Upper lobe of right lung (tissue), 1 donor: ENCODE data around the gene ALKBH4. TPM values are rescaled to one million over a fixed set of nuclear protein-coding genes. Genes with fewer than 3 reads are reported as not detected.
"Not testable (repeated sequence)": the region's sequence is repeated elsewhere in the genome, so short reads cannot be mapped to it uniquely, and the experiment has no call there.

Experiments
- ATAC-seq: fragments of 200-7000 bp; cut with Tn5 transposase; one replicate; pipeline ENCODE4 v1.9.1; 2020; ENCODE audit warnings: mild to moderate bottlenecking, moderate library complexity
- DNase-seq: peaks from one replicate; pipeline ENCODE4 v3.0.0-alpha.2; 2020
- H3K27ac ChIP-seq: fragments of 200-600 bp; one replicate; pipeline ENCODE4 v1.8.0; 2022
- H3K27me3 ChIP-seq: fragments of 200-600 bp; one replicate; pipeline ENCODE4 v1.8.0; 2022; ENCODE audit warnings: mild to moderate bottlenecking
- H3K36me3 ChIP-seq: fragments of 200-600 bp; one replicate; pipeline ENCODE4 v1.8.0; 2022
- H3K4me1 ChIP-seq: fragments of 200-600 bp; one replicate; pipeline ENCODE4 v1.8.0; 2022
- H3K4me3 ChIP-seq: fragments of 200-600 bp; one replicate; pipeline ENCODE4 v1.8.0; 2022; ENCODE audit warnings: mild to moderate bottlenecking
- H3K9me3 ChIP-seq: fragments of 200-600 bp; one replicate; pipeline ENCODE4 v1.8.0; 2022
- intact Hi-C: fragments of 100-400 bp; cut with DNase I; formaldehyde crosslinking; loops from one replicate; pipeline ENCODE4 v1.11.0; 2022
- long read RNA-seq: library from polyadenylated mRNA; unstranded; transcript quantifications from one replicate; pipeline ENCODE4 v2.0.0, GENCODE V29; 2021
- total RNA-seq: library from RNA; stranded (reverse); fragmentation: NEBNext Ultra II Directional; extraction: Animal tissue kit (Norgen Biotek cat#: 25700); gene quantifications from one replicate; pipeline ENCODE4 v1.2.1, GENCODE V29; 2021
- TF ChIP-seq, protein P1 (sequence below): fragments of 200-600 bp; IDR thresholded peaks from one replicate; pipeline ENCODE4 v1.8.0; 2022; ENCODE audit warnings: antibody characterized with exemption
- donor health status: DM: no; HTN: yes; CAD: no; lungs with severe emphysema.

The ALKBH4 gene, protein sequence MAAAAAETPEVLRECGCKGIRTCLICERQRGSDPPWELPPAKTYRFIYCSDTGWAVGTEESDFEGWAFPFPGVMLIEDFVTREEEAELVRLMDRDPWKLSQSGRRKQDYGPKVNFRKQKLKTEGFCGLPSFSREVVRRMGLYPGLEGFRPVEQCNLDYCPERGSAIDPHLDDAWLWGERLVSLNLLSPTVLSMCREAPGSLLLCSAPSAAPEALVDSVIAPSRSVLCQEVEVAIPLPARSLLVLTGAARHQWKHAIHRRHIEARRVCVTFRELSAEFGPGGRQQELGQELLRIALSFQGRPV
- 7.4 TPM for total RNA-seq
- long read RNA-seq, transcript ALKBH4-201 (3 exons, 2,105 nt), result major isoform, 21 of 26 reads
- long read RNA-seq, partial matches to known transcripts, result 0 of 26 reads
- long read RNA-seq, other reads (novel, unspliced or antisense), result 3 of 26 reads

DNA sequence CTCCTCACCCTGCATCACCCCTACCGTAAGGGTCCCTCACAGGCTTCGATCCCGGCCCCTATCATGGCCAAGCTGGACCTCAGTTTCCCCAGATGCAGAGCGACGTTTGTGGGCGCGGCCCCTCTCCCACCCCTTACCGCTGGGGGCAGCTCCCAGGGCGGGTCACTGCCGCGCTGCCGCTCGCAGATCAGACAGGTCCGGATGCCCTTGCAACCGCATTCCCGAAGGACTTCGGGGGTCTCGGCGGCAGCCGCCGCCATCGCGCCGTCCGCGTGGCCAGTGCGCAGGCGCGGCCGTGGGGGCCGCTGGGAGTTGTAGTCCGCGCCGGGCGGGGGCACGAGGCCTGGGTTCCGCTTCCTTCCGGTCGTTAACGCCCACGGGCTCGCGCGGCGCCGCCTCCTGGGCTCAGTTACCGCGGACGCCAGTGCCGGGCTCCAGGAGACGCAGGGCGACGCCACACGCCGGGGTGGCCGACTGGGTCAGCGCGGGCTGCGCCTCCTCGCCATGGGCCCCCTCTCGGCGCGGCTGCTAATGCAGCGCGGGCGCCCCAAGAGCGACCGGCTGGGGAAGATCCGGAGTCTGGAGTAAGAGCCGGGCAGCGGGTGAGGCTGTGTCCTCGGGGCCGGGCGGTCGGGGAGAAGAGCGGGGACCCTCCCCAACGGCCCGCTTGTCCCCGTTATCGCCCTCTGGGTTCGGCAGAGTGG is at the start of gene ALKBH4, which contains the start of gene LRWD1:
Gene ALKBH4, minus strand, starts transcription at position 287 of the 704 bp plus-strand sequence. Its CDS starts 27 bp downstream, at position 260.
Gene LRWD1, plus strand, starts transcription at position 408 of the 704 bp plus-strand sequence. Its CDS starts 97 bp downstream, at position 505.
- no peaks in the 10 kb centered on the region for H3K27me3 ChIP-seq
- H3K9me3 ChIP-seq, result no peaks in the 10 kb centered on the region
- TF ChIP-seq, protein P1, sequence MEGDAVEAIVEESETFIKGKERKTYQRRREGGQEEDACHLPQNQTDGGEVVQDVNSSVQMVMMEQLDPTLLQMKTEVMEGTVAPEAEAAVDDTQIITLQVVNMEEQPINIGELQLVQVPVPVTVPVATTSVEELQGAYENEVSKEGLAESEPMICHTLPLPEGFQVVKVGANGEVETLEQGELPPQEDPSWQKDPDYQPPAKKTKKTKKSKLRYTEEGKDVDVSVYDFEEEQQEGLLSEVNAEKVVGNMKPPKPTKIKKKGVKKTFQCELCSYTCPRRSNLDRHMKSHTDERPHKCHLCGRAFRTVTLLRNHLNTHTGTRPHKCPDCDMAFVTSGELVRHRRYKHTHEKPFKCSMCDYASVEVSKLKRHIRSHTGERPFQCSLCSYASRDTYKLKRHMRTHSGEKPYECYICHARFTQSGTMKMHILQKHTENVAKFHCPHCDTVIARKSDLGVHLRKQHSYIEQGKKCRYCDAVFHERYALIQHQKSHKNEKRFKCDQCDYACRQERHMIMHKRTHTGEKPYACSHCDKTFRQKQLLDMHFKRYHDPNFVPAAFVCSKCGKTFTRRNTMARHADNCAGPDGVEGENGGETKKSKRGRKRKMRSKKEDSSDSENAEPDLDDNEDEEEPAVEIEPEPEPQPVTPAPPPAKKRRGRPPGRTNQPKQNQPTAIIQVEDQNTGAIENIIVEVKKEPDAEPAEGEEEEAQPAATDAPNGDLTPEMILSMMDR, result peak; percentile 18
- DNase-seq (peak; percentile 98), ATAC-seq (peak; percentile 98)
- H3K4me3 ChIP-seq, result peak within 1 kb of the TSS; percentile 100
- intact Hi-C loops, result loop anchor here (10.0 kb wide), 1 partner anchor 50 kb away; no protein-coding TSS in a partner anchor
- peaks cover 20% of the 10 kb centered on the region for H3K4me1 ChIP-seq
- H3K36me3 ChIP-seq, result no peaks in the 10 kb centered on the region
- peak within 1 kb of the TSS; percentile 87 for H3K27ac ChIP-seq

DNA sequence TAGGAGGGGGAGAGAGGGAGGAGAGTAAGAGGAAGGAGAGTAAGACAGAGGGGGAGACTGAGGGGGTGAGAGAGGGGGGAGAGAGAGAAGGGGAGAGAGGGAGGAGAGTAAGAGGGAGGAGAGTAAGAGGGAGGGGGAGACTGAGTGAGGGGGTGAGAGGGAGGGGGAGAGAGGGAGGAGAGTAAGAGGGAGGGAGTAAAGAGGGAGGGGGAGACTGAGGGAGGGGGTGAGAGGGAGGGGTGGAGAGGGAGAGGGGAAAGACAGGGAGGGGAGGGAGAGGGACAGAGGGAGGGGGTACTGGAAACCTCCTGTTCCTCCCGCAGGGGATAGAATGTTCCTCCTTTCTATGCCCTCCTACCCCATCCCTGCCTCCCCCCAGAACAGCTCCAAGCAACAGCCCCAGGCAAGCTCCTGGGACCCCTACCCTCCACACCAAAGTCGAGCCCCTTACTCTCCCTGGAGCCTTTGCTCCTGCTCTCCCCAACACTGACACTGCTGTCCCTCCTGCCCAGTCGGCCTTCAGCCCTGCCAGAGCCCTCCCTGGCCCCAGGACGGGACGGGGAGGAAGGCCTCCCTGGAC is 48.1 kb upstream of the ALKBH4 start:
- intact Hi-C loops, H3K36me3 ChIP-seq, H3K27me3 ChIP-seq, H3K9me3 ChIP-seq, H3K4me1 ChIP-seq: not testable (repeated sequence)
- ATAC-seq (peak; percentile 0), DNase-seq (peak; percentile 70)
- Histone ChIP-seq H3K27ac (peak overlapping the region; percentile 69), H3K4me3 (peak overlapping the region; percentile 27)

DNA sequence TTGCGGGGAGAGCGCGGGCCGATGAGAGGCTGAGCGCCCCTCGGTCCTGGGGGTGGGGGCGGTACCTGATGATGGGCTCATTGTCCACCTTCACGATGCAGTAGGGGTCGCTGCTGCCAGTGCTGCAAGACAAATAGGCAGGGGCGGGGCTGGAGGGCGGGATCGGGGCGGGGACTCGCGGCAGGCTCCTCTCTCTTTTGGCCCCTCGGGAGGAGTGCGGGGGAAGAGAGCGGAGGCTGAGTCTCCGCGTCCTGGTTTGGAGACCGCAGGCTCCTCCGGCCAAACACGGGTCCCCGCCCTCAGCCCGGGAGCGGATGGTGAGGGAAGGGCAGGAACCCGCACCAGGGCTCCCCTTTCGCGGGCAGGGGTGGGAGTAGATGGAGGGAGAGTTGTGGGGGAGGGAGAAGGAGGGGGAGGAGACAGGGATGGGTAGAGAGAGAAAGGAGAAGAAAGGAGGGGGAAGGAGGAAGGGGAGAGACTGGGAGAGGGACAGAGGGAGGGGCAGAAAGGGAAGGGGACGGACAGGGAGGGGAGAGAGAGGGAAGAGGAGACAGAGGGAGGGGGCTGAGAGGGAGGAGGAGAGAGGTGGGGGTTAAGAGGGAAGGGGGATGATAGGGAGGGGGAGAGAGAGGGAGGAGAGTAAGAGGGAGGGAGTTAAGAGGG is 47.3 kb upstream of the ALKBH4 start:
- H3K27ac ChIP-seq, H3K9me3 ChIP-seq, DNase-seq, intact Hi-C loops, H3K36me3 ChIP-seq, H3K27me3 ChIP-seq, H3K4me3 ChIP-seq, H3K4me1 ChIP-seq: not testable (repeated sequence)
- ATAC-seq, result peak; percentile 59

DNA sequence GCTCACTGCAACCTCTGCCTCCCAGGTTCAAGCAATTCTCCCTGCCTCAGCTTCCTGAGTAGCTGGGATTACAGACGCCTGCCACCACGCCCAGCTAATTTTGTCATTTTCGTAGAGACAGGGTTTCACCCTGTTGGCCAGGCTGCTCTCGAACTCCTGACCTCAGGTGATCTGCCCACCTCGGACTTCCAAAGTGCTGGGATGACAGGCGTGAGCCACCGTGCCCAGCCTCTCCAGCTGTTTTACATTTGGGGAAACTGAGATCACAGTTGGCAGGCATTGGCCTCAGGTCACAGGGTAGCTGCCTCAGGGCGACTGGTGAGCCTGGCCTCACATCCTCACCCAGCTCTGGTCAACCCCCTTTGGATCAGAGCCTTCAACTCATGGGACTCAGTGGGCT is 45.9 kb upstream of the ALKBH4 start:
- intact Hi-C loops, H3K4me3 ChIP-seq, H3K27ac ChIP-seq, H3K9me3 ChIP-seq, H3K36me3 ChIP-seq, ATAC-seq, H3K27me3 ChIP-seq, H3K4me1 ChIP-seq: not testable (repeated sequence)
- peak; percentile 58 for DNase-seq

DNA sequence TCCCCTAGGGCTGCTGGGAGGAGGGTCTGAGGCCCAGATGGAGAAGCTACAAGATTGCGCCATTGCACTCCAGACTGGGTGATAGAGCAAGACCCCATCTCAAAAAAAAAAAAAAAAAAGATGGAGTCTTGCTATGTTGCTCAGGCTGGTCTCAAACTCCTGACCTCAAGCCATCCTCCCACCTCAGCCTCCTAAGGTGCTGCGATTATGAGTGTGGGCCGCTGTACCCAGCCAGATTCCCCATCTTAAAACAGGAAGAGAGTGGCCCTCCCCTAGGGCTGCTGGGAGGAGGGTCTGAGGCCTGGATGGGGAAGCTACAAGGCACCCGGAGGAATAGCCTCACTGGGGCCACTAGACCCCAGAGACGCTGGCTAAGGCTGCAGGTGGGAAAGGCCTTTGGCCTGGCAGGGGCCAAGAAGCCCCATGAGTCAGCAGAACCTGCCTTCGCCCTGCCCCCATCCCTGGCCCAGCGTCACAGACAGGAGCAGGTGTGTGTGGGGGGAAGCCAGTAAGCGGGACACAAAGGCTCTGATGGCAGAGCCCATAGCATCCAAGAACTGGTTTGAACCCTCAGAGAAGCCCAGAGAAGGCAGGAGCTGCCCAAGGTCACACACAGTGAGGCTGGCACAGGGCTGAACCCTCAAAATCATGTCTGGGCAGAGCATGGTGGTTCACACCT is 42.9 kb upstream of the ALKBH4 start:
- H3K36me3 ChIP-seq, H3K4me3 ChIP-seq, ATAC-seq, H3K4me1 ChIP-seq, H3K27ac ChIP-seq, H3K9me3 ChIP-seq, intact Hi-C loops, H3K27me3 ChIP-seq: not testable (repeated sequence)
- peak; percentile 34 for DNase-seq

DNA sequence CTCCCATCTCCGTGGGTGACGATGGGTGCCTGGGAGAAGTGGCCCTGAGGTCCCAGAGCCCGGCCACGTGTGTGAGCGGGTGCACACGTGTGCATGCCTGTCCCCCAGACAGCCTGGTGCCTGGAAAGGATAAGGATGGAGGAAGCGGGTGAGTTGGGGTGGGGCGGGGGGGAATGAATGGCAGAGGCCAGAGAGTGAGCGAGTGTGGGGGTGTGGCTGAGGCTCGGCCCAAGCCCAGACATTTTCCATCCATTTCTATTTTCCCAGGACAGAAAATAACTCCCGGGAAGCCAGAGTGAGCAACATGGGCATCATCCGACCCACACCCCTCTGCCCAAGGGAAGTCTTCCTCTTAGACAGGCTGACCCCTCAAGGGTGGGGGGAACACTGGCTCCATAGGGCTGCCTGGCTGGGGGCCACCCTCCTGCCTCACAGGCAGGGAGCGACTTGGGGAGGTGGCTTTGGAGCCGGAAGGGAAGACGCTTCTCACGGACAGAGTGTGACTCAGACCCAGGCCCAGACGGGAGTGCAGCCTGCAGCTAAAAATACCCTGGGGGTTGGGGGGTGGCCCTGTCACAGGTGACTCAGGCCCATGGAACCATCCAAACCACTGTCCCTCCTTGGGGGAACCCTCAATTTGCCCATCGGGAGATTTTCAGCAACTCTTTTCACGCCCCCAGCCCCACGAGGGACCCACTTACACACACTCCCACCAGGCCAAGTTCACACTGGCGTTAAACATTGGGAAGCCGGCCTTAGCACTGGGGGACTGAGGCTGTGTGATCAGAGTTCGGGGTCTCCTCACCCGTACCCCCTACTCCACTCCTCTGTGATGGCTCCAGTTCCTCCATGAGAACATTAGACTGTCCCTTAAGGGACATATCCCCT is 40.9 kb upstream of the ALKBH4 start:
- H3K36me3 ChIP-seq, H3K9me3 ChIP-seq, H3K4me1 ChIP-seq, H3K4me3 ChIP-seq, H3K27ac ChIP-seq, H3K27me3 ChIP-seq, intact Hi-C loops: not testable (repeated sequence)
- peak; percentile 35 for DNase-seq
- peak; percentile 3 for ATAC-seq

DNA sequence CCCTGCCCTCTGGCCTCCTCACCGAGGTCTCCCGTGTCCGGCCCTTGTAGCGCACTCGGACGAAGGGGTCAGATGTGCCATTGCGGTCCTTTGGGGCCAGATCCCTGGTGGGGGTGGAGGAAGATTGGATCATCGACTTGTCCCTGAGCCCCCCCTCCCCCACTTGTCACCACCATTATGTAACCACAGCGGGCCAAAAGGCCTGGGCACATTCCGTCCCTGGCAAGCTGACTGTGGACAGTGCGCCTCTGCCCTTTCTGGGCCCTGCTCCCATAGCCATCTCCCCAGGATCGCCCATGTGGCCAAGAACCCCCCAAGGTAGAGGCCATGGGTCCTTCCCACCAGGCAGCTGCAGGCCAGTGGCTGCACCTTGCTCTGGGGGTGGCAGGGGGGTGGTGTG is 38.5 kb upstream of the ALKBH4 start:
- H3K4me1 ChIP-seq, H3K9me3 ChIP-seq, H3K4me3 ChIP-seq, intact Hi-C loops, H3K27me3 ChIP-seq, H3K36me3 ChIP-seq, H3K27ac ChIP-seq, DNase-seq: not testable (repeated sequence)
- ATAC-seq, result peak; percentile 13

DNA sequence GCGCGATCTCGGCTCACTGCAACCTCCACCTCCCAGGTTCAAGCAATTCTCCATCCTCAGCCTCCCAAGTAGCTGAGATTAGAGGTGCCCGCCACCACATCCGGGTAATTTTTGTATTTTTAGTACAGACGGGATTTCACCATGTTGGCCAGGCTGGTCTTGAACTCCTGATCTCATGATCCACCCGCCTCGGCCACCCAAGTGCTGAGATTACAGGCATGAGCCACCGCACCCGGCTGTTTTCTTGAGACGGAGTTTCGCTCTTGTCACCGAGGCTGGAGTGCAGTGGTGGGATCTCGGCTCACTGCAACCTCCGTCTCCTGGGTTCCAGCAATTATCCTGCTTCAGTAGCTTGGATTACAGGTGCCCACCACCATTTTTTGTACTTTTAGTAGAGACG is 33.7 kb upstream of the ALKBH4 start:
- DNase-seq, result peak; percentile 63
- H3K27ac ChIP-seq, H3K36me3 ChIP-seq, intact Hi-C loops, H3K4me3 ChIP-seq, H3K4me1 ChIP-seq, ATAC-seq, H3K9me3 ChIP-seq, H3K27me3 ChIP-seq: not testable (repeated sequence)

DNA sequence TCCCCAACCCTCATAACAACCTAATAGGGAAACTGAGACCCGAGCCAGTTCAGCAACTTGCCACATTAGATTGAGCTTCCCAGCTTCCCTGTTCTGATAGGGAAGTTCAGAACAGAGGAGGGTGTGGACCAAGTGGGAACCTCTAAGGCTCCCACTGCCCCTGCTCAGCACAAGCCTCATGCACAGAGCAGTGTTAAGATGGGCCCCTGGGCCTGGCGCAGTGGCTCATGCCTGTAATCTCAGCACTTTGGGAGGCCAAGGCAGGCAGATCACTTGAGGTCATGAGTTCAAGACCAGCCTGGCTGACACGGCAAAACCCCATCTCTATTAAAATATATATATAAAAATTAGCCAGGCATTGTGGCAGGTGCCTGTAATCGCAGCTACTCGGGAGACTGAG is 32.6 kb upstream of the ALKBH4 start:
- H3K4me1 ChIP-seq, H3K4me3 ChIP-seq, H3K27ac ChIP-seq, ATAC-seq, H3K9me3 ChIP-seq, H3K27me3 ChIP-seq, H3K36me3 ChIP-seq, intact Hi-C loops: not testable (repeated sequence)
- DNase-seq, result peak; percentile 65

DNA sequence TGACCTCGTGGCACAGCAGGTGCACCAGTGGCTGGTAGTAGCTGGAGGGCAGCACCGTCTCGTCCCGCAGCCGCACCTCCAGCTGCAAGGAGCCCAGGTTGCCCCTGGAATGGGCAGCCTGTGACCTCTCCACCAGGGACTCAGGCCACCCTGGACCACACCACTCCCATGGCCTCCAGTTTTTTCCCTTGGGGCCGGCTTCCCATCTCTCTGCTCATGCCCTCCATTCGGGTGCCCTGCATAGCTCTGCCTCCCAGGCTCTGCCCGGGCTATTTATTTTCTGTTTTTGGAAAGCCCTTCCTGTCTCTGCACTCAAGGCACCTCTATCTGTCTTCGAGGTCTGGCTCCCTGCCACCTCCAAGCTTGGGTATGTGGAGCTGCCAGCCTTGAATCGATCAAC is 32.2 kb upstream of the ALKBH4 start:
- intact Hi-C loops, H3K36me3 ChIP-seq, H3K27ac ChIP-seq, H3K27me3 ChIP-seq, H3K9me3 ChIP-seq, H3K4me3 ChIP-seq, H3K4me1 ChIP-seq, ATAC-seq: not testable (repeated sequence)
- DNase-seq, result peak; percentile 62

DNA sequence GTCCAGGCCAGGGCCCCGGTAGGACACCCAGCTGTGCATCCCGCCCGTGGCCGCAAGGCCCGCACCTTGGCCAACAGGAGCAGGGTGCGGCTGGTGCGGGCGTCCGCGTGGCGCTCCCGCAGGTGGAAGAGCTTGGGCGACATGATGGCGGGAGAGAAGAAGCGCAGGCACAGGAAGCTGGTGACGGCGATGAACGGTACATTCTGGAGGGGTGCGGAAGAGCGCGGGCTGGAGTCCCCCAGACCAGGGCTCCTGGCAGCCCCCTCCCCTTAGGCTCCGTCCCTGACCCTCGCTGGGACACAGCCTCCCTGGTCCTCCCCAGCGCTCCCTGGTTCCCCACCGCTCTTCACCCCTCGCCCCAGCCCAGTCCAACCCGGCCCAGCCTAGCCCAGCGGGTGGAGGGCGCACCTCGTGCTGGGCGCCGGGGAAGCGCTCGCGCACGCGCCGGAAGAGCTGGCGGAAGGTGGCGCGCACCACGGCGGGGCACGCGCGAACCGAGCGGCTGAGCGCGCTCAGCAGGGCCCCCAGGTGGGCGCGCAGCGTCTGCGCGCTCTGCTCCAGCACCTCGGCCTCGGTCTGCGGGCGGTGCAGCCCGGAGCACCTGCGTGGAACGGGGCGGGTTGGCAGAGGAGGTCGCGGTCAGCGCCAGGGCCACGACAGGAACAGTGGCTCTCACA is 29.9 kb upstream of the ALKBH4 start:
- peak; percentile 57 for ATAC-seq
- H3K4me1 ChIP-seq, H3K4me3 ChIP-seq, H3K27ac ChIP-seq, intact Hi-C loops, DNase-seq, H3K9me3 ChIP-seq, H3K27me3 ChIP-seq, H3K36me3 ChIP-seq: not testable (repeated sequence)
